Measurements from ENCODE around the gene TNFSF8. TPM values are rescaled to one million over a fixed set of nuclear protein-coding genes. Genes with fewer than 3 reads are reported as not detected.

TNFSF8 gene
- total RNA-seq, 2 donors from 2014 or later, result 0.22 to 1.7 TPM

- H3K4me3 ChIP-seq, result no peak overlapping the region
- H3K9me3 ChIP-seq, result no peaks in the 10 kb centered on the region
- peak; percentile 67 for DNase-seq (ENCODE audit: low spot score)
- TF ChIP-seq, protein P1, sequence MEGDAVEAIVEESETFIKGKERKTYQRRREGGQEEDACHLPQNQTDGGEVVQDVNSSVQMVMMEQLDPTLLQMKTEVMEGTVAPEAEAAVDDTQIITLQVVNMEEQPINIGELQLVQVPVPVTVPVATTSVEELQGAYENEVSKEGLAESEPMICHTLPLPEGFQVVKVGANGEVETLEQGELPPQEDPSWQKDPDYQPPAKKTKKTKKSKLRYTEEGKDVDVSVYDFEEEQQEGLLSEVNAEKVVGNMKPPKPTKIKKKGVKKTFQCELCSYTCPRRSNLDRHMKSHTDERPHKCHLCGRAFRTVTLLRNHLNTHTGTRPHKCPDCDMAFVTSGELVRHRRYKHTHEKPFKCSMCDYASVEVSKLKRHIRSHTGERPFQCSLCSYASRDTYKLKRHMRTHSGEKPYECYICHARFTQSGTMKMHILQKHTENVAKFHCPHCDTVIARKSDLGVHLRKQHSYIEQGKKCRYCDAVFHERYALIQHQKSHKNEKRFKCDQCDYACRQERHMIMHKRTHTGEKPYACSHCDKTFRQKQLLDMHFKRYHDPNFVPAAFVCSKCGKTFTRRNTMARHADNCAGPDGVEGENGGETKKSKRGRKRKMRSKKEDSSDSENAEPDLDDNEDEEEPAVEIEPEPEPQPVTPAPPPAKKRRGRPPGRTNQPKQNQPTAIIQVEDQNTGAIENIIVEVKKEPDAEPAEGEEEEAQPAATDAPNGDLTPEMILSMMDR (IDR thresholded peaks at IDR 0.05), result no peak
- H3K27me3 ChIP-seq, result no peaks in the 10 kb centered on the region
- no peaks in the 10 kb centered on the region for H3K4me1 ChIP-seq
- H3K36me3 ChIP-seq, result no peaks in the 10 kb centered on the region
- no peak overlapping the region for H3K27ac ChIP-seq
These were observed 74.0 kb downstream of the TNFSF8 start for GRCh38 chr9:114856215-114856941.

GRCh38 chr9:114855488-114855887 lies 74.9 kb downstream of the TNFSF8 start:
- Histone ChIP-seq H3K36me3 (no peaks in the 10 kb centered on the region), H3K27me3 (no peaks in the 10 kb centered on the region), H3K4me1 (no peaks in the 10 kb centered on the region), H3K4me3 (no peak overlapping the region), H3K27ac (no peak overlapping the region), H3K9me3 (no peaks in the 10 kb centered on the region)
- TF ChIP-seq, protein P1 (IDR thresholded peaks at IDR 0.05), result no peak
- DNase-seq (ENCODE audit: low spot score), result no peak

- no peaks in the 10 kb centered on the region for H3K4me1 ChIP-seq
- DNase-seq (ENCODE audit: low spot score), result no peak
- no peaks in the 10 kb centered on the region for H3K36me3 ChIP-seq
- TF ChIP-seq, protein P1 (IDR thresholded peaks at IDR 0.05), result no peak
- H3K4me3 ChIP-seq, result no peak overlapping the region
- no peaks in the 10 kb centered on the region for H3K27me3 ChIP-seq
- no peak overlapping the region for H3K27ac ChIP-seq
- H3K9me3 ChIP-seq, result no peaks in the 10 kb centered on the region
These were observed 75.5 kb downstream of the TNFSF8 start for GRCh38 chr9:114854736-114855355.

- Histone ChIP-seq H3K36me3 (no peaks in the 10 kb centered on the region), H3K27ac (no peak overlapping the region), H3K9me3 (no peaks in the 10 kb centered on the region), H3K4me3 (no peak overlapping the region), H3K27me3 (no peaks in the 10 kb centered on the region), H3K4me1 (no peaks in the 10 kb centered on the region)
- TF ChIP-seq, protein P1 (IDR thresholded peaks at IDR 0.05), result no peak
- no peak for DNase-seq (ENCODE audit: low spot score)
These were observed 77.1 kb downstream of the TNFSF8 start for GRCh38 chr9:114853071-114853855.

GRCh38 chr9:114852050-114852594 lies 78.3 kb downstream of the TNFSF8 start:
- H3K27ac ChIP-seq, result no peak overlapping the region
- no peaks in the 10 kb centered on the region for H3K27me3 ChIP-seq
- no peaks in the 10 kb centered on the region for H3K36me3 ChIP-seq
- no peak for DNase-seq (ENCODE audit: low spot score)
- no peaks in the 10 kb centered on the region for H3K9me3 ChIP-seq
- no peak overlapping the region for H3K4me3 ChIP-seq
- no peaks in the 10 kb centered on the region for H3K4me1 ChIP-seq
- TF ChIP-seq, protein P1 (IDR thresholded peaks at IDR 0.05), result no peak

Data from right atrium auricular region (tissue), 2 donors.